IMR-90 (cell line): ENCODE results near the gene AK2. TPM values are rescaled to one million over a fixed set of nuclear protein-coding genes. Genes with fewer than 3 reads are reported as not detected.

ENCODE experiments used
- ATAC-seq: fragments of 200-7000 bp; cut with Tn5 transposase; 2 replicates; pipeline ENCODE4 v1.9.1; 2020; ENCODE audit warnings: low read depth, mild to moderate bottlenecking, moderate library complexity
- BruUV-seq: library from RNA; stranded (reverse); fragments of 400-500 nt; replicated peaks from 2 replicates; lab custom pipeline; 2021; lab: Mats Ljungman, UMichigan
- CTCF ChIA-PET: fragments of 300-600 bp; formaldehyde crosslinking; extraction: SDS; loops from one replicate; lab custom pipeline; 2021; ENCODE audit warnings: antibody characterized with exemption; lab: Yijun Ruan, JAX
- POLR2A ChIA-PET: fragments of 300-600 bp; sonication (Branson Sonifier 250); formaldehyde crosslinking; loops from one replicate; lab custom pipeline; 2022; ENCODE audit warnings: antibody characterized with exemption; ENCODE audit not compliant: unreplicated experiment; lab: Charles Lee
- DNase-seq: peaks from one replicate; pipeline ENCODE4 v3.0.0; 2013
- H2AFZ ChIP-seq: replicated peaks from 2 replicates; pipeline ENCODE3; 2013; ENCODE audit warnings: low read length, mild to moderate bottlenecking; ENCODE audit not compliant: poor library complexity
- H2AK5ac ChIP-seq: 2 replicates; pipeline ENCODE4 v1.6.1; 2013; ENCODE audit warnings: low read depth, low read length, inconsistent platforms
- H2AK9ac ChIP-seq: replicated peaks from 2 replicates; pipeline ENCODE3; 2013; ENCODE audit warnings: mild to moderate bottlenecking, low read depth, low read length, moderate library complexity; ENCODE audit not compliant: poor library complexity
- H2BK120ac ChIP-seq: 2 replicates; pipeline ENCODE4 v1.6.1; 2013; ENCODE audit warnings: low read depth, low read length, inconsistent platforms
- H2BK15ac ChIP-seq: 3 replicates; pipeline ENCODE4 v1.6.1; 2013; ENCODE audit warnings: low read depth, low read length, inconsistent platforms
- H2BK20ac ChIP-seq: 2 replicates; pipeline ENCODE4 v1.6.1; 2013; ENCODE audit warnings: low read depth, mild to moderate bottlenecking, inconsistent platforms, low read length, moderate library complexity
- H2BK5ac ChIP-seq: 2 replicates; pipeline ENCODE4 v1.6.1; 2013; ENCODE audit warnings: mild to moderate bottlenecking, low read depth, low read length, inconsistent platforms; ENCODE audit not compliant: poor library complexity, severe bottlenecking
- H3K14ac ChIP-seq: replicated peaks from 2 replicates; pipeline ENCODE4 v1.6.1; 2013; ENCODE audit warnings: low read depth, low read length, inconsistent platforms
- H3K18ac ChIP-seq: 2 replicates; pipeline ENCODE4 v1.6.1; 2013; ENCODE audit warnings: low read depth, low read length, control low read depth
- H3K23ac ChIP-seq: 2 replicates; pipeline ENCODE4 v1.6.1; 2013; ENCODE audit warnings: low read depth, low read length, inconsistent platforms
- H3K27ac ChIP-seq: 2 replicates; pipeline ENCODE4 v1.5.1; 2013; ENCODE audit warnings: mild to moderate bottlenecking, control low read depth, low read length; ENCODE audit not compliant: insufficient read depth
- H3K27me3 ChIP-seq: 2 replicates; pipeline ENCODE4 v1.6.1; 2013; ENCODE audit warnings: low read length; ENCODE audit not compliant: control insufficient read depth, insufficient read depth
- H3K36me3 ChIP-seq: 2 replicates; pipeline ENCODE4 v1.6.1; 2013; ENCODE audit warnings: low read length, mixed read lengths; ENCODE audit not compliant: control insufficient read depth, insufficient read depth
- H3K4ac ChIP-seq: 2 replicates; pipeline ENCODE4 v1.6.1; 2013; ENCODE audit warnings: low read depth, low read length, inconsistent platforms
- H3K4me1 ChIP-seq: 2 replicates; pipeline ENCODE4 v1.6.1; 2013; ENCODE audit warnings: low read length, mixed read lengths; ENCODE audit not compliant: control insufficient read depth, insufficient read depth
- H3K4me2 ChIP-seq: 2 replicates; pipeline ENCODE4 v1.6.1; 2013; ENCODE audit warnings: low read depth, mild to moderate bottlenecking, control low read depth, low read length, moderate library complexity
- H3K4me3 ChIP-seq: 2 replicates; pipeline ENCODE4 v1.5.1; 2013; ENCODE audit warnings: low read depth, mild to moderate bottlenecking, control low read depth, low read length, moderate library complexity; ENCODE audit not compliant: insufficient read depth
- H3K56ac ChIP-seq: 2 replicates; pipeline ENCODE4 v1.6.1; 2013; ENCODE audit warnings: low read length, inconsistent platforms; ENCODE audit not compliant: insufficient read depth; ENCODE audit errors: extremely low read depth
- H3K79me1 ChIP-seq, 2 experiments: 2 replicates each; pipeline ENCODE4 v1.6.1; 2013; ENCODE audit warnings: low read length in 2 of 2, inconsistent platforms in 1 of 2, low read depth in 1 of 2
- H3K9ac ChIP-seq: 2 replicates; pipeline ENCODE4 v1.6.1; 2013; ENCODE audit warnings: low read depth, low read length, control low read depth
- H3K9me1 ChIP-seq: 2 replicates; pipeline ENCODE4 v1.6.1; 2013; ENCODE audit warnings: low read length, inconsistent platforms; ENCODE audit not compliant: insufficient read depth
- H3K9me3 ChIP-seq: 2 replicates; pipeline ENCODE4 v1.6.1; 2013; ENCODE audit warnings: low read length; ENCODE audit not compliant: control insufficient read depth, insufficient read depth
- H4K20me1 ChIP-seq: 2 replicates; pipeline ENCODE4 v1.6.1; 2013; ENCODE audit warnings: low read length, inconsistent platforms; ENCODE audit not compliant: insufficient read depth
- H4K5ac ChIP-seq: 2 replicates; pipeline ENCODE4 v1.6.1; 2013; ENCODE audit warnings: mild to moderate bottlenecking, low read depth, low read length, control low read depth
- H4K8ac ChIP-seq, 2 experiments: 2 replicates each; pipeline ENCODE4 v1.6.1; 2013; ENCODE audit warnings: low read depth in 2 of 2, low read length in 2 of 2, control low read depth in 1 of 2, inconsistent platforms in 1 of 2
- H4K91ac ChIP-seq: 2 replicates; pipeline ENCODE4 v1.6.1; 2013; ENCODE audit warnings: low read depth, low read length, inconsistent platforms; ENCODE audit not compliant: insufficient read depth
- BHLHE40 ChIP-seq: fragments of 150-350 bp; IDR thresholded peaks from 2 replicates; pipeline ENCODE4 v1.6.1; 2016; ENCODE audit warnings: mild to moderate bottlenecking, low read depth, low read length
- CEBPB ChIP-seq: IDR thresholded peaks from 2 replicates; pipeline ENCODE4 v1.6.1; 2012; ENCODE audit warnings: low read depth, low read length, improper control_type of control experiment
- MAFK ChIP-seq: IDR thresholded peaks from 2 replicates; pipeline ENCODE4 v1.6.1; 2012; ENCODE audit warnings: low read depth, low read length, improper control_type of control experiment
- MAZ ChIP-seq: IDR thresholded peaks from 2 replicates; pipeline ENCODE4 v1.6.1; 2012; ENCODE audit warnings: low read depth, mild to moderate bottlenecking, low read length, improper control_type of control experiment, moderate library complexity, borderline replicate concordance
- NFE2L2 ChIP-seq: fragments of 150-350 bp; IDR thresholded peaks from 2 replicates; pipeline ENCODE4 v1.6.1; 2016; ENCODE audit warnings: low read depth, mild to moderate bottlenecking, low read length
- POLR2A ChIP-seq: IDR thresholded peaks from 2 replicates; pipeline ENCODE4 v1.6.1; 2012; ENCODE audit warnings: mild to moderate bottlenecking, low read depth, low read length
- RAD21 ChIP-seq: IDR thresholded peaks from 2 replicates; pipeline ENCODE4 v1.6.1; 2012; ENCODE audit warnings: low read length, improper control_type of control experiment
- RCOR1 ChIP-seq: IDR thresholded peaks from 2 replicates; pipeline ENCODE4 v1.6.1; 2012; ENCODE audit warnings: mild to moderate bottlenecking, low read length, improper control_type of control experiment; ENCODE audit not compliant: insufficient replicate concordance
- RFX5 ChIP-seq: IDR thresholded peaks from 2 replicates; pipeline ENCODE4 v1.8.0; 2012; ENCODE audit warnings: low read depth, mild to moderate bottlenecking, low read length, moderate library complexity
- USF2 ChIP-seq: fragments of 150-350 bp; IDR thresholded peaks from 2 replicates; pipeline ENCODE4 v1.6.1; 2017; ENCODE audit warnings: mild to moderate bottlenecking, antibody characterized with exemption, low read length, low read depth
- dilution Hi-C: fragments of 300-500 bp; cut with HindIII; formaldehyde crosslinking; loops from one replicate; pipeline ENCODE4 v1.14.3; 2018; ENCODE audit warnings: low sequenced_read_pairs; ENCODE audit not compliant: unreplicated experiment
- in situ Hi-C: fragments of 300-500 bp; cut with MboI; formaldehyde crosslinking; loops from 3 replicates; pipeline ENCODE4 v1.14.3; 2019; ENCODE audit warnings: low sequenced_read_pairs, inconsistent platforms, mixed read lengths
- intact Hi-C: fragments of 100-400 bp; cut with micrococcal nuclease; formaldehyde crosslinking; loops from 2 replicates; pipeline ENCODE4 v1.10.0; 2022
- polyA plus RNA-seq, 3 experiments: library from polyadenylated mRNA; depleted of rRNA; stranded (reverse); fragments of >200 nt; gene quantifications; 2 replicates each; pipeline ENCODE4 v1.2.3, GENCODE V29; 2012; ENCODE audit warnings: low replicate concordance in 1 of 3
- total RNA-seq: library from RNA; depleted of rRNA; stranded (reverse); fragments of >200 nt; gene quantifications from 2 replicates; pipeline ENCODE4 v1.2.3, GENCODE V29; 2012

Gene AK2
- total and polyA plus RNA-seq, 2 of the 4 experiments (the other 2 are of a cell fraction): 118 to 203 TPM

- TF ChIP-seq CEBPB: no peak
- TF ChIP-seq RFX5: no peak
- no peak for TF ChIP-seq NFE2L2
- no peak for TF ChIP-seq RCOR1
- TF ChIP-seq RAD21: no peak
- TF ChIP-seq MAZ: no peak
- no peak for TF ChIP-seq USF2
- no peak for TF ChIP-seq POLR2A
- no peak for TF ChIP-seq MAFK
- TF ChIP-seq BHLHE40: no peak
- Histone ChIP-seq H4K5ac (no peak overlapping the region), H3K9me1 (no peaks in the 10 kb centered on the region), H3K23ac (no peak overlapping the region), H3K4me2 (no peak overlapping the region), H3K4me3 (no peak overlapping the region), H3K18ac (no peak overlapping the region), H3K79me1 (no peaks in the 10 kb centered on the region), H3K4me1 (0 out of 2 replicates have a peak, but pooled peaks cover 1% of the 10 kb centered on the region), H2BK20ac (no peak overlapping the region), H2BK5ac (no peak overlapping the region), H3K27ac (no peak overlapping the region), H3K56ac (no peak overlapping the region), H2BK15ac (no peak overlapping the region), H4K20me1 (no peaks in the 10 kb centered on the region), H3K4ac (no peak overlapping the region), H3K14ac (no peak overlapping the region), H3K27me3 (no peaks in the 10 kb centered on the region), H2AK5ac (no peak overlapping the region), H4K91ac (no peak overlapping the region), H4K8ac (no peak overlapping the region), H3K36me3 (no peaks in the 10 kb centered on the region), H2AFZ (no peak overlapping the region), H3K9me3 (peaks cover 28% of the 10 kb centered on the region), H3K9ac (no peak overlapping the region), H2BK120ac (no peak overlapping the region), H2AK9ac (no peak overlapping the region)
- BruUV-seq: no TSS peak
- in situ Hi-C loops (no loop called here), dilution Hi-C loops (no loop called here), intact Hi-C loops (no loop called here)
- ChIA-PET CTCF (no interaction called here), POLR2A (no interaction called here)
- no peak for ATAC-seq
- no peak for DNase-seq
Observed at GRCh38 chr1:33061834-33062233, 25.2 kb upstream of the AK2 start.
